Loucy (cell line): ENCODE measurements around the gene AKR1B15.
"Not testable (repeated sequence)": the region's sequence is repeated elsewhere in the genome, so short reads cannot be mapped to it uniquely, and the experiment has no call there.

Source experiments
- EZH2phosphoT487 ChIP-seq: fragments of 200-600 bp; IDR thresholded peaks from 2 replicates; pipeline ENCODE4 v1.6.1; 2018; ENCODE audit warnings: antibody characterized with exemption, mild to moderate bottlenecking, moderate library complexity, borderline replicate concordance
- TF ChIP-seq, protein P1 (sequence below): fragments of 200-600 bp; sonication (generic); conservative IDR thresholded peaks from 2 replicates; pipeline ENCODE4 v1.5.1; 2014; ENCODE audit warnings: mild to moderate bottlenecking, antibody characterized with exemption, low read length

DNA sequence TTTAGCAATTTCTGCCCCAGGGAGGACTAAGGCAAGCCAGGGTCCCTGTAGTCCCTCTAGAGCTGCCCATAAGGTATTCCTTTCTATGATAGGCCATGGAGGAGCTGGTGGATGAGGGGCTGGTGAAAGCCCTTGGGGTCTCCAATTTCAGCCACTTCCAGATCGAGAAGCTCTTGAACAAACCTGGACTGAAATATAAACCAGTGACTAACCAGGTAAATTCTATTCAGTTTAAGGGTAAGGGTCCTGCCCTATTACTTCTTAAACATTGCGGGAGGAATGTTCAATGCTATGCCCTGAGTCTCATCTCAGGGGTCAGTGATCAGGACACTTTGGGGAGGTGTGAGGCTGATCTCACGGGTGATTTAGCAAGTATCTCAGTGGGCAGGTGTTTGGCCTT is 12.4 kb upstream of the AKR1B15 start:
- TF ChIP-seq, protein P1, sequence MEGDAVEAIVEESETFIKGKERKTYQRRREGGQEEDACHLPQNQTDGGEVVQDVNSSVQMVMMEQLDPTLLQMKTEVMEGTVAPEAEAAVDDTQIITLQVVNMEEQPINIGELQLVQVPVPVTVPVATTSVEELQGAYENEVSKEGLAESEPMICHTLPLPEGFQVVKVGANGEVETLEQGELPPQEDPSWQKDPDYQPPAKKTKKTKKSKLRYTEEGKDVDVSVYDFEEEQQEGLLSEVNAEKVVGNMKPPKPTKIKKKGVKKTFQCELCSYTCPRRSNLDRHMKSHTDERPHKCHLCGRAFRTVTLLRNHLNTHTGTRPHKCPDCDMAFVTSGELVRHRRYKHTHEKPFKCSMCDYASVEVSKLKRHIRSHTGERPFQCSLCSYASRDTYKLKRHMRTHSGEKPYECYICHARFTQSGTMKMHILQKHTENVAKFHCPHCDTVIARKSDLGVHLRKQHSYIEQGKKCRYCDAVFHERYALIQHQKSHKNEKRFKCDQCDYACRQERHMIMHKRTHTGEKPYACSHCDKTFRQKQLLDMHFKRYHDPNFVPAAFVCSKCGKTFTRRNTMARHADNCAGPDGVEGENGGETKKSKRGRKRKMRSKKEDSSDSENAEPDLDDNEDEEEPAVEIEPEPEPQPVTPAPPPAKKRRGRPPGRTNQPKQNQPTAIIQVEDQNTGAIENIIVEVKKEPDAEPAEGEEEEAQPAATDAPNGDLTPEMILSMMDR, result not testable (repeated sequence)
- not testable (repeated sequence) for TF ChIP-seq EZH2phosphoT487
